Activated naive CD8-positive, alpha-beta T cell (primary cell): ENCODE measurements around the gene ITK.
A peak's percentile ranks its signal among the peaks of the same experiment; 100 is the strongest.

Experiments used
- H3K27ac Mint-ChIP-seq: one replicate; pipeline ENCODE4 v1.8.0; 2021; ENCODE audit warnings: mixed read lengths
- H3K27me3 Mint-ChIP-seq: one replicate; pipeline ENCODE4 v1.8.0; 2021; ENCODE audit warnings: mixed read lengths
- H3K36me3 Mint-ChIP-seq: one replicate; pipeline ENCODE4 v1.8.0; 2021; ENCODE audit warnings: mixed read lengths
- H3K4me1 Mint-ChIP-seq: one replicate; pipeline ENCODE4 v1.8.0; 2021; ENCODE audit warnings: low read depth, mixed read lengths
- H3K4me3 Mint-ChIP-seq: one replicate; pipeline ENCODE4 v1.8.0; 2021; ENCODE audit warnings: mild to moderate bottlenecking, mixed read lengths
- H3K9me3 Mint-ChIP-seq: one replicate; pipeline ENCODE4 v1.8.0; 2021; ENCODE audit warnings: low read depth, mixed read lengths

The ITK gene

DNA sequence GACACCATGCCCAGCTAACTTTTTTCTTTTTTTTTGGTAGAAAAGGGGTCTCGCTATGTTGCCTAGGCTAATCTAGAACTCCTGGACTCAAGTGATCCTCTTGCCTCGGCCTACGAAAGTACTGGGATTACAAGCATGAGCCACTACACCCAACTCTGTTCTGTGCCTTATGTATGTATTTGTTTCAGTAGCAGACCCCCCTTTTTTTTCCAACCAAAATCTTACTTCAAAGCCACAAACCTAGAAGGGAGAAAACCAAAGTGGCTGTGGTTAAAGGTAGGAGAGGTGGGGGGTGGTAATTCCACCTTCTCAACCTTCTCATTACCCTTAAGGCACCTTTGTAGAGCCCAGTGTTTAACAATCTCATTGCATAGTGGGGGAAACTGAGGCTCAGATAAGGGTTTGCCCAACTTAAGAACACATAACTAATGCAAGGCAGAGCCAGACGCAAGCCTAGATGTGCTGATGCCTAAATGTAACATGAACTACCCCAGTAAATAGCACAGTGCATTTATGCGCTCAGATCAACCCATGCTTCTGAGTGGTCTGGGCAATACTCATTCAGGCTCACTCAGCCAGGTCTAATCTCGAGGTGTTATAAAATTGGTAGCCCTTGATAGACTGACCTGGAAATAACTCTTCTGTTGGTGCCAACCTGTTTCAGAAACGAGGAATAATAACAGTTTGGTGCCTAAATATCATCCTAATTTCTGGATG lies 33.0 kb downstream of the ITK start:
- Mint-ChIP-seq H3K36me3 (peaks cover 63% of the 10 kb centered on the region), H3K27ac (peak overlapping the region; percentile 98), H3K4me3 (peak overlapping the region; percentile 49), H3K9me3 (no peaks in the 10 kb centered on the region), H3K4me1 (peaks cover 96% of the 10 kb centered on the region), H3K27me3 (no peaks in the 10 kb centered on the region)

DNA sequence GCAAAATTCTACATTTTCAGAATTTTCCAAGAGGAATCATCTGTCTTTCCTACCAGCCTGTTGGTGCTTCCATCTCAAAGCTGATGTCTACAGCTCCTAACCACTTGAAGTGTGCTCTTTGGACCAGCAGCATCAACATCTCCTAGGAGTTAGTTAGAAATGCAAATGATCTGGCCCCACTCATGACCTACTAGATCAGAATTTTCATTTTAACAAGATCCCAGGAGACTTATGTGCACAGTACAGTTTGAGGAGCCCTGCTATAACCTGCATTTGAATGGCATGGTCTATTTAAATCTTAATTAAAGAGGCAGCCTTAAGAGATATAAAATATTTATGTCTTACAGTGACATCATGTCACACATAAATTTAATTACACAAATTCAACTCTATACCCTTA lies 33.8 kb downstream of the ITK start:
- Mint-ChIP-seq H3K27me3 (no peaks in the 10 kb centered on the region), H3K36me3 (peaks cover 66% of the 10 kb centered on the region), H3K9me3 (no peaks in the 10 kb centered on the region), H3K4me1 (peaks cover 96% of the 10 kb centered on the region), H3K27ac (peak overlapping the region; percentile 98), H3K4me3 (peak overlapping the region; percentile 82)

DNA sequence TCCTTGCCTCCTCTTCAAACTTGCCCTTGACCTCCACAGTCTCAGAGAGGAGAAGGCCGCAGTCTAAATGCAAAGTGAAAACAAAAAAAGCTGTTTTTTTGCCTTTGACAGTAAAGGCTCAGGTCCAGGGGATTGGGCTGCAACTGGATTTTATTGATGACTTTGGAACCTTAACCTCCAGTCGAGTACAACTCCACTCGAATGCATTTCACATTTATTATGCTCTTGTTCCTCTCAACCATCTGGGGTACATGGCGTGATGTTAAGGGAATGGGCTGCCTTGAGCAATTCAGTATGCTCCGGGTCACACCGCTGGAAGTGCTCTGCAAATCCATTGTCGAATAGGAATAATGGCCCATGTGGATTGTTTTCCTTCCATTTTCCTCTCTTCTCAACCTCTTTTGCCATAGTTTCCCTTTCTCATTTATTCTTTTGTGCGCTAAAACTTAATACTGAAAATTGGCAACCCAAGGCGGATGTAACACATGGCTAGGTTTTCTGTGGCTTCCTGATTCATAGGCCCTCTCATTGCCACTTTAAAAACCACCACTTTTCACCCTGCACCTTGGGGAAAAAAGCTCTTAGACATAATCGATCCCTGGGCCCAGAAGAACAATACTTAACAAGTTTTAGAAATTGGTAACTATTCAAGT lies 34.3 kb downstream of the ITK start:
- H3K27me3 Mint-ChIP-seq: no peaks in the 10 kb centered on the region
- H3K4me3 Mint-ChIP-seq: peak overlapping the region; percentile 82
- peak overlapping the region; percentile 98 for H3K27ac Mint-ChIP-seq
- H3K4me1 Mint-ChIP-seq: peaks cover 97% of the 10 kb centered on the region
- no peaks in the 10 kb centered on the region for H3K9me3 Mint-ChIP-seq
- peaks cover 70% of the 10 kb centered on the region for H3K36me3 Mint-ChIP-seq

DNA sequence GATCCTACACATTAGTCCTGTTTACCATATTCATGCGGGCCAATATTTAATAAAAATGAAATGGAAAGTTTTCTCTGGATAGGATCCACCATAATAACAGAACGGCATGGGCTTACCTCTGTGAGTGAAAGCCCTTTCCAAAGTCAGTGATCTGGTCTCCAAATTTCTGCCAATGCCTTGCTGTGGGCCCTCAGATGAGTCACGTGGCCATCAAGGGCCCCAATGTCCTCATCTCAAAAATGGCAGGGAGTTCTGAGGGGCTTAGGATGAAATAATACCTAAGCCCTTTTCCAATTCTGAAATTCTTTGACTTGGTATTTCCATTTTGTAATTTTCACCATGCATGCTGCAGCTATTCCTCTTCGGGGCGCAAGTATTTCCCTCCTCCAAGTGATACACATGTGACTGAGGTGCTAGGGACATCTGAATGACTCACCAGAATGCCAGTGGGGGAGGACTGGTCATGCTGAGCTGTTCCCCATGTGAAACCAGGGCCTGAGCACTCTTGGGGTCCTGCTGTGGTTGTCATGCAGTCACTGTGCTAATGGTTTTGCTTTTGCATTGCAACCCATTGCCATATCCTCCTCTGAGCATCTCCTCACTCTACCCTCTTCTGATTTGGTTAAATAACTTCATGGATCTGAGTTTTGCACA lies 35.0 kb downstream of the ITK start:
- Mint-ChIP-seq H3K27ac (peak overlapping the region; percentile 98), H3K27me3 (no peaks in the 10 kb centered on the region), H3K4me1 (peaks cover 99% of the 10 kb centered on the region), H3K4me3 (peak overlapping the region; percentile 82), H3K9me3 (no peaks in the 10 kb centered on the region), H3K36me3 (peaks cover 70% of the 10 kb centered on the region)

DNA sequence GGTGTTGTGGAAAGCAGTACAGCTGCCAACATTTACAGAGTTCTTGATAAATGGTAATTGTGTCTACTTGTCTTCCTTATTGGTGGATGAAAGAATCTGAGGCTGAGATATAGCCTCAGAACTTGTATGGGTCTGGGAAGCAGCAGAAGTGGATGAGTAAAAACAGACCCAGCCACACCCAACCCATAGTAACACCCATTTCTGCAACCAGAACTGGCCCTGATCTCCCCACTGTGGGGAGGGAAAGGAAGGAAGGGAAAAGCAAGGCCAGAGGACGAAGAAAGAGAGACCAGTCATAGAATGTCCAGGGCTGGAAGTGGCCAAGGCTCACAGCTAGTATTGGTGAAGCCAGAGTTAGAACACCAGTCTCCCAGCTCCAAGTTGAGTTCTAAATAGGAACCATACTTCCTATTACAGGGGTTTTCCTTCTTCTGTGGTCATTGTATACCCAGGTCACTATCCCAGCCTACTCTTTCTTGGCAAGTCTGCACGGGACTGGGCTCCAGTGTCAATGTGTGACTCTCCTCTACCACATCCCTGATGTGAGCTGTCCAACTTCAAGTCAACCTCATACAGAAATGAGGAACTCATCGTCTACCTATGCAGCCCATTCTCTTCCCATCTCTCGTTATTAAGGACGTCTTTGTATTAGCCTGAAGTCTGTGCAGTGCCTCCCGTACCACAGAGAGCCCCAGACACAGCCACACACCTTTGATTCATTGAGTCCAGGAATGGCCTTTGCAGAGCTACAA lies 35.9 kb downstream of the ITK start:
- peak overlapping the region; percentile 82 for H3K4me3 Mint-ChIP-seq
- H3K27me3 Mint-ChIP-seq: no peaks in the 10 kb centered on the region
- H3K27ac Mint-ChIP-seq: peak overlapping the region; percentile 98
- H3K36me3 Mint-ChIP-seq: peaks cover 69% of the 10 kb centered on the region
- no peaks in the 10 kb centered on the region for H3K9me3 Mint-ChIP-seq
- peaks cover 96% of the 10 kb centered on the region for H3K4me1 Mint-ChIP-seq

DNA sequence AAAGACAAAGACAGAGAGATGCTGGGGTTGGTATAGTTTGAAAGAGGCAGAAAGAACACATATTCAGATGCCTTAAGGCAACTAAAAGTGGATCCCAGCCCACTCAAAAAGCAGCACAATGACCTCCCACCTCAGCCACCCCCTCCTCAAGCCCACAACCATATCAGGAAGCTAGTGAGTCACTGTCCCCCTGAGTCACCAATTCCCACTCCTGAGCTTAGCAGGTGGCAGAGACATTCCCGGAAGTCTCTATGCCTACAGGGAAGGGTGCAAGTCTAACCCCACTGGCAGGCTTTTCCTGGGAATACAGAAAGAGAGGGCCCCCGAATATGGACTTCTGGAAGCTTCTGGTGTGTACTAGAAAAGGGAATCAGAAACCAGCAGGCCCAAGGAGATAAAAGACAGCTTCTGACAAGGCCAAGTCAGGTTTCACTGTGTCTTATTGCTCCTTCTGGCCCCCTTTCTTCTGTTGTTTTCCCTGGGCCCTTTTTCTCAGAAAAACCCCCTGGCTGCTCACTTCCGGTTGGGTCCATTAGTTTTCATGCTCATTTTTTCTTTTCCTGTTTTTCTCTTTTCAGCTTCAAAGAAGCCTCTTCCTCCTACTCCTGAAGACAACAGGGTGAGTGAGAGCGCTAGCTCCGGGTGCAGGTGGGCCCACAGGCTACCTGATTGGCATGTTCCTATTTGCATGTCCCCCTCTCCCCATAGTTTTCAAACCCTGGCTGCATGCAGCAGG lies 36.8 kb downstream of the ITK start:
- H3K4me3 Mint-ChIP-seq: peak overlapping the region; percentile 81
- peak overlapping the region; percentile 98 for H3K27ac Mint-ChIP-seq
- H3K36me3 Mint-ChIP-seq: peaks cover 68% of the 10 kb centered on the region
- no peaks in the 10 kb centered on the region for H3K9me3 Mint-ChIP-seq
- no peaks in the 10 kb centered on the region for H3K27me3 Mint-ChIP-seq
- H3K4me1 Mint-ChIP-seq: peaks cover 95% of the 10 kb centered on the region

DNA sequence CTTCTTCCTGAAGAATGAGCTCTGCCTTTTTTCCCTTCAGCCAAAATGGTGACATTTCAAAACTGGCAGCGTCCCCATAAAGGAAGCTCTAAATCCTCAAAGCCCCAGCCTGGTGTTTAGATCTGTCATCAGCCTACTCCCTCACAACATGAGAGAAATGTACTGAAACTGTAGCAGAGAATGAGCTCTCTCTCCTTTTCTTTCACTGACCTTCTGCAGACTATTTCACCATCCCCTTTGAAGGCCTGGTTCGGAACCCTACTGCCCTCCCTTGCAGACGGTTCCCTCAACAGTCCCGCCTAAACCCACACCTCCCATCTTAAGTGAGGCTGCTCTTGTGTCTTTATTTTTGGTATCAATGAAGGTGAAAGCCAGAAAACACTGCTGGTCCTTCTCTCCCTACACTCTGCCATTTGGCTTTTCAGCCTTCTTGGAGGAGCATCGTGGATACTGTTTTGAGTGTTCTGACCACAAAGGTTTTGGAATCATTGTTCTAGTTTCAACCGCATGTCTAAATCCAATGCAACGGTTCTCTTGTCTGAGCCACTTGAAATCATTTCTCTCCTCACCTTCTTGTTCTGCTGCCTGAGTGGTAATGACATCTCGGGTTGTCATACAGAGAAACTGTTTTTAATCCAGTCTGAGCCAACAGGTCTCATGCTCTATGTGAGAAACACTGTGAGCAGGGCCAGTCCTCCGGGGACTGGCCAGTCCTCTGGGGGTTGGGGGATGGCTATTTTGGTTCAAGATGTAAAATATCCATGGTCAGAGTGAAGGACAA lies 39.0 kb downstream of the ITK start:
- H3K36me3 Mint-ChIP-seq: peaks cover 61% of the 10 kb centered on the region
- no peaks in the 10 kb centered on the region for H3K27me3 Mint-ChIP-seq
- peak overlapping the region; percentile 81 for H3K4me3 Mint-ChIP-seq
- H3K9me3 Mint-ChIP-seq: no peaks in the 10 kb centered on the region
- H3K27ac Mint-ChIP-seq: peak overlapping the region; percentile 98
- H3K4me1 Mint-ChIP-seq: peaks cover 83% of the 10 kb centered on the region

DNA sequence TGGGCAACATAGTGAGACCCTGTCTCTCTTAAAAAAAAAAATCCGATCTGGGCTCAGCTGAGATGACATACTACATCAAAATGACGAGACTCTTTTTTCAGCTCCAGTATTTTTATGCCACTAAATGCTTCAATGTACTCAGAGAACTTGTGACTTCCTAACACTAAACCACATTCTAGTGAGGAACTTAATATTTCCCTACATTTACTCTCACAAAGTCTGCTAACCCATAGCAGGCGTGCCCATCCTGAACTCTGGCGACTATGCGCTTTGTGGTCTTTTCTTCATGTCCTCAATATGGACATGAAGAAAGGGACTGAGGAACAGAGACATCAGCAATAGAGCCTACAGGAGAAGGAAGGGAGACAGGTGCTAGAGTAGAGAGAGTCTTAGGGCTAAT lies 41.3 kb downstream of the ITK start:
- peaks cover 81% of the 10 kb centered on the region for H3K4me1 Mint-ChIP-seq
- H3K27me3 Mint-ChIP-seq: no peaks in the 10 kb centered on the region
- peaks cover 3% of the 10 kb centered on the region for H3K9me3 Mint-ChIP-seq
- peak overlapping the region; percentile 99 for H3K27ac Mint-ChIP-seq
- peak overlapping the region; percentile 94 for H3K4me3 Mint-ChIP-seq
- H3K36me3 Mint-ChIP-seq: peaks cover 53% of the 10 kb centered on the region

DNA sequence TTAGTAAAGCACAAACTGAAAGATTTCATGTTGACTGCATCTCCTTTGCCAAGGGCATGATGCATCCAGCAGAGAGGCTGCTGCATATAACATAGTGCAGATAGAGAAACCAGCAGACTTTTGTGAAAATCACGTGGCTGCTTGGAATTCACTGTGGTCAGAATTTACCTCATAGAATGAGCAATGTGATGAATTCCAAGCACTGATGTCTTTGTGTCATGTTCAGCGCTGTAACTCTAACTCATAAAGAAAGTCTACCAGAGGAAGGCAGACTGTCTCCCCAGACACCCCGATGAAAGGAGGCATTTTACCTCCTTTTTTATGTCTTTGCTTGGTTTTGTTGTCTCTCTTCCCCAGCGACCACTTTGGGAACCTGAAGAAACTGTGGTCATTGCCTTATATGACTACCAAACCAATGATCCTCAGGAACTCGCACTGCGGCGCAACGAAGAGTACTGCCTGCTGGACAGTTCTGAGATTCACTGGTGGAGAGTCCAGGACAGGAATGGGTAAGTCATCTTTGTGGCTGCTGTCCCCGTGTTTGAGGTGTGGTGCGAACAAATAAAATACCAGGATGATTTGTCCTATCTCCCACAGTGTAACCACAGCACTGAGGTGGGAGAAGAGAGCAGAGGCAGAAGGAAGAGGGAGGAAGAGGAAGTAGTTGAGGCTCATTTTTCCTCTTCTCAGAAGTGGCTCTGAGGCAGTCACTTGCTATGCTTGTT lies 42.0 kb downstream of the ITK start:
- Mint-ChIP-seq H3K4me3 (peak overlapping the region; percentile 94), H3K4me1 (peaks cover 79% of the 10 kb centered on the region), H3K27me3 (no peaks in the 10 kb centered on the region), H3K27ac (peak overlapping the region; percentile 99), H3K9me3 (peaks cover 3% of the 10 kb centered on the region), H3K36me3 (peaks cover 51% of the 10 kb centered on the region)

DNA sequence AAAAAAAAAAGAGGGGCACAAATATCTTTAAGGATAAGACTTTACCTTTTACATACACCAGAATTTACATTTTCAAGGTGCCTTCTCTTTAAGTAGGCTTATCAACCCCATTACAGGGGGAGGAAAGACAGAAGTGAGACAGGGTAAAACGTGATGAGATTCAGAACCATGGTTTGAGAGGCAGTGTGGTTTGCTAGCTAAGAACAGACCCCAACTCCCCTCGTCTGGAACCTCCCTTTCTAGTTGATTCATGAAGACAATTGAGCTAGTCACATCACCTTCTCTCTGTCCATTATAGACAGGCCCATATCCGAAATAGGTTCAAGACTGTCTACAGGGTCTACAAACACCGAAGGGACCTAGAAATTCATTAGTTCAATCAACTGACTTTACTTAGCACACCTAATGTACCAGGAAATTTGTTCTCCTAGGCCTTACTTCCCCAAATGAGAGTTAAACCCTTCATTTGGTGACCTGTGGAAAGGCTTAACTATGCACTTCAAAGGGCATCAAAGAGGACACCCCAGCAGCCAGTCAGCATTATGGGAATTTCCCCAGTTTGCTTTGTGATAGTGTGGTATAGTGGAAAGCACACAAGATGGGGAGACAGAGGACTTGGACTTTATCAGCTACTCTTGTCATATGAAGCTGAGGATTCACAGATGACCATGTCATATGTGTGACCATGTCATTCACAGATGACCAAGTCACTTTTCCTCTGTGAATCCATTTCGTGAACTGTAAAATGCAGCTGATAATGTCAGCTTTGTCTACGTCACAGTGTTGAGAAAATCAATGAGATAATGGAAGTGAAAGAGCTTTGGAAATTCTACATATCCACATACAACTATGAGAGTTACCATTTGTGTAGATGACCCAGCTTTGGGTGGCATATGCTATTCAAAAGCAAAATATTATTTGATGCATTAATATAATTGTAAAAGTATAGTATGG lies 45.1 kb downstream of the ITK start:
- Mint-ChIP-seq H3K9me3 (peaks cover 3% of the 10 kb centered on the region), H3K27me3 (no peaks in the 10 kb centered on the region), H3K36me3 (peaks cover 34% of the 10 kb centered on the region), H3K4me3 (peak overlapping the region; percentile 94), H3K4me1 (peaks cover 68% of the 10 kb centered on the region), H3K27ac (peak overlapping the region; percentile 99)

DNA sequence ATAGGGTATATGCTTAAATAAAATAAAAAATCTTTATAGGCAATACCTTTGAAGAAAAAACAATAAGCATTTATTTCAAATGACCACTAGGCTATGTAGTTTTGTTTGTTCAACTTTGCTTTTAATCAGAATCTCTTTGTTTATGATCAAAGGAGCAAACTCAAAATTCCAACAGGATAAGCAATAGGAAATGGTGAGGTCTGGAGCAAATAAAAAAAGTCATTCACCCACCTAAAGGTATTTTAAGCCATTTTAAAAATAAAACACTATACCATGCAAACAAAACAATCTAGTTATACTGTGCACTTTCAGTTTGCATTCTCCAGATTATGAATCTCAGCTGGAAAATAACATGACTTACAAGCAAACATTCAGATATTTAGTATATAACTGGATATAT lies 50.0 kb downstream of the ITK start:
- no peak overlapping the region for H3K4me3 Mint-ChIP-seq

DNA sequence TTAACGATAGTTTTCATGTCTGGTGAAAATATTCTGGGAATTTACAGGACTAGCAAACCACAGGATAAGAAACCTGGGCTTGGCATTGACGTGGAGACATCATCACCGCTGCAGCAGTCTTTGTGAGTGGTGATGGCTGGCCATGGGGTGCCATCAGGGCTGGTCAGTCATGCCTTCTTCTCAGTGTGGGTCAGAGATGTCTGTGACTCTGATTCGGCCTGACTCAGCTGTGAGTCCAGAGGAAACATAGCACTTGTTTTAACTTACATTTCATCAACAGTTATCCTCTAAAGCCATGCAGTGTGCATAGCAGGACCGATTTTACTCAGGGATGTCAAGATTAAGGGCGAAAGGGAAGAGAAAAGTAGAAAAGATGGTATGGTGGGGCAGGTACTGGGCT lies 52.1 kb downstream of the ITK start:
- peaks cover 36% of the 10 kb centered on the region for H3K36me3 Mint-ChIP-seq
- no peaks in the 10 kb centered on the region for H3K9me3 Mint-ChIP-seq
- peak overlapping the region; percentile 96 for H3K27ac Mint-ChIP-seq
- H3K27me3 Mint-ChIP-seq: no peaks in the 10 kb centered on the region
- peak overlapping the region; percentile 66 for H3K4me3 Mint-ChIP-seq
- peaks cover 80% of the 10 kb centered on the region for H3K4me1 Mint-ChIP-seq

More for the DNA sequence above, 50.0 kb downstream of the ITK start:
- H3K27me3 Mint-ChIP-seq: no peaks in the 10 kb centered on the region
- H3K27ac Mint-ChIP-seq: peak overlapping the region; percentile 90
- peaks cover 3% of the 10 kb centered on the region for H3K9me3 Mint-ChIP-seq
- peaks cover 81% of the 10 kb centered on the region for H3K4me1 Mint-ChIP-seq
- H3K36me3 Mint-ChIP-seq: peaks cover 41% of the 10 kb centered on the region
